SK-N-SH treated with all-trans-retinoic acid at 6 μM for 48 hours (cell line): ENCODE data around the gene EP400.

ENCODE experiments used
- ATAC-seq: fragments of 200-7000 bp; cut with Tn5 transposase; 3 replicates; pipeline ENCODE4 v1.9.1; 2020; ENCODE audit warnings: mild to moderate bottlenecking, moderate library complexity
- ARNTL ChIP-seq: fragments of 450-650 bp; formaldehyde crosslinking; IDR thresholded peaks from 2 replicates; pipeline ENCODE4 v1.5.0; 2020; ENCODE audit warnings: low read depth, mild to moderate bottlenecking, moderate library complexity, borderline replicate concordance
- BACH2 ChIP-seq: fragments of 250-450 bp; sonication (Bioruptor Pico); IDR thresholded peaks from 2 replicates; pipeline ENCODE4 v1.9.0; 2021; ENCODE audit warnings: mild to moderate bottlenecking, borderline replicate concordance
- CREB5 ChIP-seq: fragments of 250-450 bp; sonication (Bioruptor Pico); IDR thresholded peaks from 2 replicates; pipeline ENCODE4 v1.5.1; 2020; ENCODE audit warnings: low read depth, mild to moderate bottlenecking, moderate library complexity
- ESRRG ChIP-seq: fragments of 250-450 bp; sonication (Bioruptor Pico); IDR thresholded peaks from 2 replicates; pipeline ENCODE4 v1.6.1; 2021; ENCODE audit warnings: mild to moderate bottlenecking
- GLIS3 ChIP-seq: fragments of 250-450 bp; sonication (Bioruptor Pico); IDR thresholded peaks from 2 replicates; pipeline ENCODE4 v1.5.0; 2020; ENCODE audit warnings: mild to moderate bottlenecking, moderate library complexity
- ISL1 ChIP-seq: fragments of 250-450 bp; sonication (Bioruptor Pico); IDR thresholded peaks from 2 replicates; pipeline ENCODE4 v2.1.2; 2022; ENCODE audit warnings: mild to moderate bottlenecking, moderate library complexity
- OSR1 ChIP-seq: fragments of 250-450 bp; sonication (Bioruptor Pico); IDR thresholded peaks from 2 replicates; pipeline ENCODE4 v1.8.0; 2022; ENCODE audit warnings: moderate library complexity, mild to moderate bottlenecking, inconsistent platforms
- PATZ1 ChIP-seq: fragments of 250-450 bp; sonication (Bioruptor Pico); IDR thresholded peaks from 2 replicates; pipeline ENCODE4 v1.8.0; 2020; ENCODE audit warnings: mild to moderate bottlenecking, moderate library complexity, borderline replicate concordance
- PPARA ChIP-seq: fragments of 250-450 bp; sonication (Bioruptor Pico); IDR thresholded peaks from 2 replicates; pipeline ENCODE4 v1.5.0; 2020; ENCODE audit warnings: mild to moderate bottlenecking, borderline replicate concordance
- RARB ChIP-seq: fragments of 250-450 bp; sonication (Bioruptor Pico); IDR thresholded peaks from 2 replicates; pipeline ENCODE4 v1.8.0; 2021; ENCODE audit warnings: mild to moderate bottlenecking, moderate library complexity
- SNAI2 ChIP-seq: fragments of 250-450 bp; sonication (Bioruptor Pico); IDR thresholded peaks from 2 replicates; pipeline ENCODE4 v1.5.0; 2020; ENCODE audit warnings: mild to moderate bottlenecking, moderate library complexity
- TCF4 ChIP-seq: fragments of 250-450 bp; sonication (Bioruptor Pico); IDR thresholded peaks from 2 replicates; pipeline ENCODE4 v1.8.0; 2021; ENCODE audit warnings: mild to moderate bottlenecking, moderate library complexity, borderline replicate concordance
- TOX ChIP-seq: fragments of 250-450 bp; sonication (Bioruptor Pico); IDR thresholded peaks from 2 replicates; pipeline ENCODE4 v1.8.0; 2021; ENCODE audit warnings: mild to moderate bottlenecking, moderate library complexity, borderline replicate concordance
- TSHZ2 ChIP-seq: fragments of 250-450 bp; sonication (Bioruptor Pico); IDR thresholded peaks from 2 replicates; pipeline ENCODE4 v1.5.0; 2020; ENCODE audit warnings: mild to moderate bottlenecking, moderate library complexity
- ZFP3 ChIP-seq: fragments of 250-450 bp; sonication (Bioruptor Pico); IDR thresholded peaks from 2 replicates; pipeline ENCODE4 v1.5.0; 2020; ENCODE audit warnings: mild to moderate bottlenecking, moderate library complexity
- ZFP30 ChIP-seq: fragments of 450-650 bp; formaldehyde crosslinking; IDR thresholded peaks from 2 replicates; pipeline ENCODE4 v1.5.0; 2022; ENCODE audit warnings: mild to moderate bottlenecking, moderate library complexity
- ZNF565 ChIP-seq: fragments of 450-650 bp; formaldehyde crosslinking; conservative IDR thresholded peaks from 2 replicates; pipeline ENCODE4 v1.5.0; 2020; ENCODE audit warnings: low read depth, mild to moderate bottlenecking, moderate library complexity
- ZNF70 ChIP-seq: fragments of 450-650 bp; formaldehyde crosslinking; IDR thresholded peaks from 2 replicates; pipeline ENCODE4 v1.5.0; 2020; ENCODE audit warnings: mild to moderate bottlenecking, moderate library complexity

The EP400 gene

GRCh38 chr12:132069336-132069985, 119.7 kb downstream of the EP400 start:
- no peak for ATAC-seq
- TF ChIP-seq ZNF565 (CRISPR knock-in tag): no peak
- no peak for TF ChIP-seq TOX
- no peak for TF ChIP-seq SNAI2 (CRISPR knock-in tag)
- no peak for TF ChIP-seq OSR1 (CRISPR knock-in tag)
- no peak for TF ChIP-seq ARNTL (CRISPR knock-in tag)

GRCh38 chr12:132070298-132070697, 120.6 kb downstream of the EP400 start:
- no peak for ATAC-seq
- no peak for TF ChIP-seq PATZ1 (CRISPR knock-in tag)
- no peak for TF ChIP-seq GLIS3 (CRISPR knock-in tag)
- no peak for TF ChIP-seq BACH2
- no peak for TF ChIP-seq ZFP3 (CRISPR knock-in tag)
- TF ChIP-seq RARB (CRISPR knock-in tag): no peak
- no peak for TF ChIP-seq ISL1 (CRISPR knock-in tag)
- TF ChIP-seq ESRRG (CRISPR knock-in tag): no peak
- TF ChIP-seq PPARA (CRISPR knock-in tag): no peak
- no peak for TF ChIP-seq ZNF70 (CRISPR knock-in tag)
- no peak for TF ChIP-seq ARNTL (CRISPR knock-in tag)
- TF ChIP-seq, all 23 proteins: peak for 0

GRCh38 chr12:132071040-132071810, 121.5 kb downstream of the EP400 start:
- TF ChIP-seq CREB5 (CRISPR knock-in tag): no peak
- TF ChIP-seq ZFP30: no peak
- TF ChIP-seq TSHZ2 (CRISPR knock-in tag): no peak
- TF ChIP-seq RARB (CRISPR knock-in tag): no peak
- TF ChIP-seq GLIS3 (CRISPR knock-in tag): no peak
- ATAC-seq: no peak

- ATAC-seq: no peak
- no peak for TF ChIP-seq GLIS3 (CRISPR knock-in tag)
- TF ChIP-seq BACH2: no peak
- TF ChIP-seq PATZ1 (CRISPR knock-in tag): no peak
Measured at GRCh38 chr12:132071830-132072384, 122.2 kb downstream of the EP400 start.

GRCh38 chr12:132074216-132074615, 124.5 kb downstream of the EP400 start:
- ATAC-seq: no peak
- TF ChIP-seq TSHZ2 (CRISPR knock-in tag) (no peak), ZFP30 (no peak), ARNTL (CRISPR knock-in tag) (no peak), ZNF70 (CRISPR knock-in tag) (no peak), ZFP3 (CRISPR knock-in tag) (no peak), ISL1 (CRISPR knock-in tag) (no peak), TCF4 (CRISPR knock-in tag) (no peak), PPARA (CRISPR knock-in tag) (no peak), ESRRG (CRISPR knock-in tag) (no peak), ZNF565 (CRISPR knock-in tag) (no peak), PATZ1 (CRISPR knock-in tag) (no peak), TOX (no peak), GLIS3 (CRISPR knock-in tag) (no peak)
